GM23338 (cell line): ENCODE results near the gene ME1.

ENCODE experiments used
- CREB1 ChIP-seq: fragments of 250-450 bp; sonication (Bioruptor Pico); IDR thresholded peaks from 2 replicates; pipeline ENCODE4 v1.5.0; 2020; ENCODE audit warnings: low read depth, mild to moderate bottlenecking, moderate library complexity
- CTCF ChIP-seq, 2 experiments: fragments of 200-600 bp in 1 of 2; sonication (generic) in 1 of 2; conservative IDR thresholded peaks; 2 replicates each; pipeline versions ENCODE4 v1.5.1 to v1.6.1; 2016 to 2017; ENCODE audit warnings: antibody characterized with exemption in 2 of 2, low read depth in 2 of 2, mild to moderate bottlenecking in 2 of 2, moderate library complexity in 1 of 2
- EZH2 ChIP-seq: fragments of 200-600 bp; sonication (generic); IDR thresholded peaks from one replicate; pipeline ENCODE4 v1.8.0; 2017; ENCODE audit warnings: antibody characterized with exemption, mild to moderate bottlenecking, low read depth; ENCODE audit not compliant: unreplicated experiment
- EZH2phosphoT487 ChIP-seq: fragments of 200-600 bp; sonication (generic); IDR thresholded peaks from one replicate; pipeline ENCODE4 v1.8.1; 2018; ENCODE audit warnings: antibody characterized with exemption; ENCODE audit not compliant: unreplicated experiment
- JUNB ChIP-seq: IDR thresholded peaks from one replicate; pipeline ENCODE4 v1.6.1; 2016; ENCODE audit warnings: antibody characterized with exemption; ENCODE audit not compliant: unreplicated experiment
- POLR2AphosphoS5 ChIP-seq: IDR thresholded peaks from 2 replicates; pipeline ENCODE4 v1.6.1; 2016; ENCODE audit warnings: antibody characterized with exemption, low read depth
- TF ChIP-seq, protein P1 (sequence below): IDR thresholded peaks from one replicate; pipeline ENCODE4 v1.6.1; 2018; ENCODE audit warnings: antibody characterized with exemption; ENCODE audit not compliant: unreplicated experiment

DNA sequence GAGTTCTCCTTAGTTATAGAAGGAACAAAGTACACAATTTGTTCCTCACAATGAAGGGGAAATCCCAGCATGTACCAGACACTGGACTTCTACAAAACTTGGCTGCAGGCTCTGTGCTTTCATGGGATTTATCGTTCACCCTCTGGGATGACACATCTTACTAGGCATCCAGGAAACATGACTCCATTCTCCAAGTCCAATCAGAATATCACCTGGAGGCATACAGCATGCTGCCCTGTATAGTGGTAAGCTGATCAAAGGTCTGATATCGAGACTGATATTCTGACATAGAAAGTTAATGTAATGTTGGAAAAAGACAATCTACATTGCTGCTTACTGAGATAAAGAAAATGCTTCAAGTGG lies 231.0 kb downstream of the ME1 start:
- no peak for TF ChIP-seq CTCF (conservative IDR thresholded peaks at IDR 0.05; ENCODE audit: low read depth in 2 of 2)
- TF ChIP-seq POLR2AphosphoS5, result no peak
- no peak for TF ChIP-seq EZH2phosphoT487
- TF ChIP-seq EZH2, result no peak
- TF ChIP-seq, protein P1, sequence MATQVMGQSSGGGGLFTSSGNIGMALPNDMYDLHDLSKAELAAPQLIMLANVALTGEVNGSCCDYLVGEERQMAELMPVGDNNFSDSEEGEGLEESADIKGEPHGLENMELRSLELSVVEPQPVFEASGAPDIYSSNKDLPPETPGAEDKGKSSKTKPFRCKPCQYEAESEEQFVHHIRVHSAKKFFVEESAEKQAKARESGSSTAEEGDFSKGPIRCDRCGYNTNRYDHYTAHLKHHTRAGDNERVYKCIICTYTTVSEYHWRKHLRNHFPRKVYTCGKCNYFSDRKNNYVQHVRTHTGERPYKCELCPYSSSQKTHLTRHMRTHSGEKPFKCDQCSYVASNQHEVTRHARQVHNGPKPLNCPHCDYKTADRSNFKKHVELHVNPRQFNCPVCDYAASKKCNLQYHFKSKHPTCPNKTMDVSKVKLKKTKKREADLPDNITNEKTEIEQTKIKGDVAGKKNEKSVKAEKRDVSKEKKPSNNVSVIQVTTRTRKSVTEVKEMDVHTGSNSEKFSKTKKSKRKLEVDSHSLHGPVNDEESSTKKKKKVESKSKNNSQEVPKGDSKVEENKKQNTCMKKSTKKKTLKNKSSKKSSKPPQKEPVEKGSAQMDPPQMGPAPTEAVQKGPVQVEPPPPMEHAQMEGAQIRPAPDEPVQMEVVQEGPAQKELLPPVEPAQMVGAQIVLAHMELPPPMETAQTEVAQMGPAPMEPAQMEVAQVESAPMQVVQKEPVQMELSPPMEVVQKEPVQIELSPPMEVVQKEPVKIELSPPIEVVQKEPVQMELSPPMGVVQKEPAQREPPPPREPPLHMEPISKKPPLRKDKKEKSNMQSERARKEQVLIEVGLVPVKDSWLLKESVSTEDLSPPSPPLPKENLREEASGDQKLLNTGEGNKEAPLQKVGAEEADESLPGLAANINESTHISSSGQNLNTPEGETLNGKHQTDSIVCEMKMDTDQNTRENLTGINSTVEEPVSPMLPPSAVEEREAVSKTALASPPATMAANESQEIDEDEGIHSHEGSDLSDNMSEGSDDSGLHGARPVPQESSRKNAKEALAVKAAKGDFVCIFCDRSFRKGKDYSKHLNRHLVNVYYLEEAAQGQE, result no peak
- TF ChIP-seq JUNB, result no peak
- TF ChIP-seq CREB1, result no peak
